Transverse colon (tissue), 4 donors: ENCODE results near the gene PTPRN2. TPM values are rescaled to one million over a fixed set of nuclear protein-coding genes. Genes with fewer than 3 reads are reported as not detected.

Source experiments
- DNase-seq: peaks from one replicate; pipeline ENCODE4 v3.0.0-alpha.2; 2019
- H3K27ac ChIP-seq, 4 donors: fragments of 200-600 bp; sonication (generic); 2 replicates each; pipeline ENCODE4 v1.5.1; 2016 to 2018; ENCODE audit warnings: inconsistent platforms in 4 of 4
- H3K27me3 ChIP-seq: fragments of 200-600 bp; sonication (generic); 2 replicates; pipeline ENCODE4 v1.5.1; 2017; ENCODE audit warnings: inconsistent platforms
- H3K36me3 ChIP-seq, 4 donors: fragments of 200-600 bp; sonication (generic); 2 replicates each; pipeline ENCODE4 v1.5.1; 2017 to 2019; ENCODE audit warnings: inconsistent platforms in 4 of 4
- H3K4me1 ChIP-seq, 4 donors: fragments of 200-600 bp; sonication (generic); 2 replicates each; pipeline ENCODE4 v1.5.1; 2017 to 2020; ENCODE audit warnings: inconsistent platforms in 4 of 4
- H3K4me3 ChIP-seq, 4 donors: fragments of 200-600 bp; sonication (generic); 1 replicate in 1 of 4; 2 replicates in 3 of 4; pipeline versions ENCODE4 v1.5.1 to v1.6.1; 2017 to 2019; ENCODE audit warnings: inconsistent platforms in 4 of 4
- H3K9me3 ChIP-seq, 2 donors: fragments of 200-600 bp; sonication (generic); 2 replicates each; pipeline ENCODE4 v1.5.1; 2017 to 2019; ENCODE audit warnings: inconsistent platforms in 2 of 2
- CTCF ChIP-seq, 5 experiments: fragments of 200-600 bp in 3 of 5; fragments of 450-650 bp in 2 of 5; sonication (generic) in 3 of 5; IDR thresholded peaks; 1 replicate in 2 of 5; 2 replicates in 3 of 5; pipeline ENCODE4 v1.5.1; 2016 to 2017; ENCODE audit warnings: antibody characterized with exemption in 5 of 5, inconsistent platforms in 3 of 5, mild to moderate bottlenecking in 2 of 5, moderate library complexity in 1 of 5
- EP300 ChIP-seq: sonication (generic); formaldehyde crosslinking; IDR thresholded peaks from one replicate; pipeline ENCODE4 v1.6.1; 2017; ENCODE audit warnings: antibody characterized with exemption, low read depth
- POLR2A ChIP-seq: fragments of 450-650 bp; IDR thresholded peaks from one replicate; pipeline ENCODE4 v1.6.1; 2016; ENCODE audit warnings: antibody characterized with exemption, mild to moderate bottlenecking, moderate library complexity
- POLR2AphosphoS5 ChIP-seq, 3 donors: sonication (generic); formaldehyde crosslinking; IDR thresholded peaks; one replicate each; pipeline ENCODE4 v1.6.1; 2016; ENCODE audit warnings: antibody characterized with exemption in 3 of 3
- WGBS, 2 donors: methylation state at CpG; one replicate each; pipeline ENCODE4 v1.1.5; 2018; ENCODE audit warnings: low coverage in 1 of 2; 5-methylcytosine and 5-hydroxymethylcytosine counted together
- in situ Hi-C, 4 donors: fragments of 200-750 bp; cut with MboI; loops; one replicate each; pipeline versions ENCODE4 v1.15.0 to v1.15.1; 2017; ENCODE audit warnings: low sequenced_read_pairs in 3 of 4, low pct_ligation_motif_present in 1 of 4, low pct_unique_long_range_greater_than_20kb in 1 of 4
- intact Hi-C: fragments of 100-400 bp; cut with DNase I; formaldehyde crosslinking; loops from one replicate; pipeline ENCODE4 v1.15.1; 2023; ENCODE audit warnings: low total_unique reads
- total RNA-seq, 4 donors: library from RNA; depleted of rRNA; stranded (reverse); fragments of >200 nt; gene quantifications; one replicate each; pipeline ENCODE4 v1.1.0, GENCODE V29; 2016

Gene PTPRN2
- total RNA-seq, 4 donors from 2014 or later: 15.4 to 31.1 (median 21.8) TPM

GRCh38 chr7:158019726-158020705 is 567.6 kb downstream of the PTPRN2 start:
- no peak for DNase-seq
- intact Hi-C loops (no loop called here), in situ Hi-C loops (no loop called here)
- no peaks in the 10 kb centered on the region for H3K27me3 ChIP-seq
- TF ChIP-seq CTCF (IDR thresholded peaks at IDR 0.05): no peak
- TF ChIP-seq POLR2AphosphoS5 (IDR thresholded peaks at IDR 0.05): no peak
- no peak for TF ChIP-seq POLR2A
- TF ChIP-seq EP300: no peak
- H3K9me3 ChIP-seq: no peaks in the 10 kb centered on the region
- 86% methylated on average over 26 of the region's 27 CpGs; no CpG with 5 or more reads in 1 of the 2 donors for WGBS, 2 donors
- H3K4me3 ChIP-seq: no peak overlapping the region
- H3K36me3 ChIP-seq: no peaks in the 10 kb centered on the region
- peaks cover 0 to 13% (median 11%) of the 10 kb centered on the region in 4 donors for H3K4me1 ChIP-seq
- no peak overlapping the region for H3K27ac ChIP-seq

GRCh38 chr7:158018971-158019645 is 568.5 kb downstream of the PTPRN2 start:
- intact Hi-C loops: no loop called here
- TF ChIP-seq POLR2A (no peak), POLR2AphosphoS5 (IDR thresholded peaks at IDR 0.05) (no peak), CTCF (IDR thresholded peaks at IDR 0.05) (no peak), EP300 (no peak)
- H3K36me3 ChIP-seq: no peaks in the 10 kb centered on the region
- H3K4me3 ChIP-seq: no peak overlapping the region
- 83 to 100% methylated on average over 7 to 20 of the region's 20 CpGs for WGBS, 2 donors
- in situ Hi-C loops: no loop called here
- peaks cover 0 to 13% (median 11%) of the 10 kb centered on the region in 4 donors for H3K4me1 ChIP-seq
- DNase-seq: no peak
- no peak overlapping the region for H3K27ac ChIP-seq
- H3K9me3 ChIP-seq: no peaks in the 10 kb centered on the region
- H3K27me3 ChIP-seq: no peaks in the 10 kb centered on the region

- DNase-seq: no peak
- intact Hi-C loops: no loop called here
- peaks cover 0 to 13% (median 11%) of the 10 kb centered on the region in 4 donors for H3K4me1 ChIP-seq
- TF ChIP-seq POLR2AphosphoS5 (IDR thresholded peaks at IDR 0.05) (no peak), CTCF (IDR thresholded peaks at IDR 0.05) (no peak), POLR2A (no peak), EP300 (no peak)
- no peak overlapping the region for H3K4me3 ChIP-seq
- H3K27ac ChIP-seq: no peak overlapping the region
- no peaks in the 10 kb centered on the region for H3K36me3 ChIP-seq
- H3K27me3 ChIP-seq: no peaks in the 10 kb centered on the region
- 90 to 92% methylated on average over 10 to 19 of the region's 19 CpGs for WGBS, 2 donors
- no peaks in the 10 kb centered on the region for H3K9me3 ChIP-seq
- in situ Hi-C loops: no loop called here
Observed at GRCh38 chr7:158018098-158018762, 569.4 kb downstream of the PTPRN2 start.
